GM18502 (cell line): ENCODE measurements around the gene SND1.

Source experiments
- ATAC-seq: cut with Tn5 transposase; IDR thresholded peaks from one replicate; pipeline ENCODE4 v1.9.1; 2021; ENCODE audit warnings: mild to moderate bottlenecking; ENCODE audit not compliant: unreplicated experiment, poor library complexity

Gene SND1

GRCh38 chr7:127793582-127793981 is 141.6 kb downstream of the SND1 start:
- ATAC-seq = no peak

- no peak for ATAC-seq
Observed at GRCh38 chr7:127794136-127794535, 142.1 kb downstream of the SND1 start.

GRCh38 chr7:127794551-127794950 is 142.6 kb downstream of the SND1 start:
- no peak for ATAC-seq

GRCh38 chr7:127798023-127798422 is 146.0 kb downstream of the SND1 start:
- ATAC-seq = no peak

- no peak for ATAC-seq
Observed at GRCh38 chr7:127798769-127799372, 146.9 kb downstream of the SND1 start.

- no peak for ATAC-seq
Observed at GRCh38 chr7:127799535-127800305, 147.7 kb downstream of the SND1 start.

- no peak for ATAC-seq
Observed at GRCh38 chr7:127802845-127803244, 150.9 kb downstream of the SND1 start.

GRCh38 chr7:127803626-127804025 is 151.6 kb downstream of the SND1 start:
- no peak for ATAC-seq

GRCh38 chr7:127807340-127807739 is 155.3 kb downstream of the SND1 start:
- ATAC-seq = no peak

GRCh38 chr7:127807829-127808228 is 155.8 kb downstream of the SND1 start:
- no peak for ATAC-seq

GRCh38 chr7:127809261-127809702 is 157.3 kb downstream of the SND1 start:
- no peak for ATAC-seq

- ATAC-seq = no peak
Observed at GRCh38 chr7:127810113-127810512, 158.1 kb downstream of the SND1 start.

GRCh38 chr7:127810696-127811660 is 159.0 kb downstream of the SND1 start:
- no peak for ATAC-seq

- ATAC-seq = no peak
Observed at GRCh38 chr7:127812540-127812939, 160.5 kb downstream of the SND1 start.

- ATAC-seq = no peak
Observed at GRCh38 chr7:127813991-127814541, 162.1 kb downstream of the SND1 start.

GRCh38 chr7:127815631-127816145 is 163.7 kb downstream of the SND1 start:
- ATAC-seq = no peak

- ATAC-seq = no peak
Observed at GRCh38 chr7:127816354-127817190, 164.6 kb downstream of the SND1 start.

- ATAC-seq = no peak
Observed at GRCh38 chr7:127817466-127817865, 165.5 kb downstream of the SND1 start.

GRCh38 chr7:127818306-127818705 is 166.3 kb downstream of the SND1 start:
- no peak for ATAC-seq
